GM12874 (cell line): ENCODE data around the gene RAPGEFL1.

Experiments
- CTCF ChIP-seq: IDR thresholded peaks from 2 replicates; pipeline ENCODE4 v1.5.1; 2011; ENCODE audit warnings: low read depth, mild to moderate bottlenecking, control low read depth, low read length, moderate library complexity; ENCODE audit not compliant: insufficient read depth

The RAPGEFL1 gene

GRCh38 chr17:40175928-40176753, 1.1 kb upstream of the RAPGEFL1 start:
- no peak for TF ChIP-seq CTCF

- TF ChIP-seq CTCF: no peak
These were observed 538 bp upstream of the RAPGEFL1 start for GRCh38 chr17:40176754-40177110.

- TF ChIP-seq CTCF: no peak
These were observed 841 bp downstream of the RAPGEFL1 start for GRCh38 chr17:40178021-40178601.

- TF ChIP-seq CTCF: no peak
These were observed 1.4 kb downstream of the RAPGEFL1 start for GRCh38 chr17:40178660-40179059.

GRCh38 chr17:40179923-40180659, 2.8 kb downstream of the RAPGEFL1 start:
- TF ChIP-seq CTCF: no peak

GRCh38 chr17:40180694-40181093, 3.4 kb downstream of the RAPGEFL1 start:
- no peak for TF ChIP-seq CTCF

- TF ChIP-seq CTCF: no peak
These were observed 3.9 kb downstream of the RAPGEFL1 start for GRCh38 chr17:40181205-40181604.
